ENCODE results near the gene GNA12. TPM values are rescaled to one million over a fixed set of nuclear protein-coding genes. Genes with fewer than 3 reads are reported as not detected.

Gene GNA12
- total and polyA plus RNA-seq, 2 experiments from 2014 or later, result 28.4 to 40.2 TPM

DNA sequence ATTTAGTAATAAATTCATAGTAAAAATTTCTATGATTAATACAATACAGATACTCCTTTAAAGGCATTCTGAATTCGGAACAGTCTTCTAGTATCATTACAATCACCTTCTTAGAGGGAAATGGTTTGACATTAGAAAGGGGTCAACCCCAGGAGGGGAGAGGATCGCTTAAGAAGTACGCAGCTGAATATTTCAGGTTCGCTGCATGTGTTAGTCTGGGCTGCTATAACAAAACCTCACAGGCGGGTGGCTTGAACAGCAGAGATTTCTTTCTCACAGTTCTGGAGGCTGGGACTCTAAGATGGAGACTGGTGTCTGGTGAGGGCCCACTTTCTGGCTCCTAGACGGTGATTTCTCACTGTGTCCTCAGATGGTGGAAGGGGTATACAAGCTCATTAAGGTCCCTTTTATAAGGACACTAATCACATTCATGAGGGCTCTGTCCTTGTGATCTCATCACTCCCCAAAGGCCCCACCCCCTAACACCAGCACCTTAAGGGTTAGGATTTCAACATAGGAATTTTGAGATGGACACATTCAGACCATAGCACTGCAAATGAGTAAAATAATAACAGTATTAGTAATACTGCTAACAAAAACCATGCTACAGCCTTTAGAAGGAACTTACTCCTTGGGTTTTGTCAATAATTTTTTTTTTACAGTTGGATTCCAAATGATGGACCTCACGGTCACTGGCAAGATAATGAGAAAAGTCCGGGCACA lies 34.0 kb downstream of the GNA12 start:
- Histone ChIP-seq H3K9me3 (ENCODE audit: low read depth) (no peaks in the 10 kb centered on the region), H3K9me2 (replicated peaks; ENCODE audit: insufficient read depth) (no peaks in the 10 kb centered on the region), H3K4me1 (ENCODE audit: insufficient read depth) (peaks cover 35% of the 10 kb centered on the region), H4K20me1 (ENCODE audit: insufficient read depth, poor library complexity, severe bottlenecking) (no peaks in the 10 kb centered on the region), H3K79me2 (peaks cover 94% of the 10 kb centered on the region), H2AFZ (no peak overlapping the region), H3K27me3 (no peaks in the 10 kb centered on the region), H3K36me3 (replicated peaks; ENCODE audit: insufficient read depth, low read depth) (no peaks in the 10 kb centered on the region), H3K27ac (no peak overlapping the region), H3K4me2 (no peak overlapping the region), H3K4me3 (no peak overlapping the region)
- TF ChIP-seq, protein P1, sequence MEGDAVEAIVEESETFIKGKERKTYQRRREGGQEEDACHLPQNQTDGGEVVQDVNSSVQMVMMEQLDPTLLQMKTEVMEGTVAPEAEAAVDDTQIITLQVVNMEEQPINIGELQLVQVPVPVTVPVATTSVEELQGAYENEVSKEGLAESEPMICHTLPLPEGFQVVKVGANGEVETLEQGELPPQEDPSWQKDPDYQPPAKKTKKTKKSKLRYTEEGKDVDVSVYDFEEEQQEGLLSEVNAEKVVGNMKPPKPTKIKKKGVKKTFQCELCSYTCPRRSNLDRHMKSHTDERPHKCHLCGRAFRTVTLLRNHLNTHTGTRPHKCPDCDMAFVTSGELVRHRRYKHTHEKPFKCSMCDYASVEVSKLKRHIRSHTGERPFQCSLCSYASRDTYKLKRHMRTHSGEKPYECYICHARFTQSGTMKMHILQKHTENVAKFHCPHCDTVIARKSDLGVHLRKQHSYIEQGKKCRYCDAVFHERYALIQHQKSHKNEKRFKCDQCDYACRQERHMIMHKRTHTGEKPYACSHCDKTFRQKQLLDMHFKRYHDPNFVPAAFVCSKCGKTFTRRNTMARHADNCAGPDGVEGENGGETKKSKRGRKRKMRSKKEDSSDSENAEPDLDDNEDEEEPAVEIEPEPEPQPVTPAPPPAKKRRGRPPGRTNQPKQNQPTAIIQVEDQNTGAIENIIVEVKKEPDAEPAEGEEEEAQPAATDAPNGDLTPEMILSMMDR (IDR thresholded peaks at IDR 0.05; ENCODE audit: poor library complexity), result no peak
- TF ChIP-seq EZH2phosphoT487 (IDR thresholded peaks at IDR 0.05; ENCODE audit: low read depth, severe bottlenecking, unreplicated experiment) (no peak), EZH2 (IDR thresholded peaks at IDR 0.05; ENCODE audit: borderline replicate concordance) (no peak)
- WGBS (ENCODE audit: low lambda C conversion rate, missing lambda C conversion rate), result 96% methylated on average over 8 of the region's 8 CpGs
- no peak for DNase-seq (ENCODE audit: low spot score)

GRCh38 chr7:2808891-2809665 lies 35.0 kb downstream of the GNA12 start:
- Histone ChIP-seq H3K27me3 (no peaks in the 10 kb centered on the region), H3K4me2 (no peak overlapping the region), H3K4me3 (no peak overlapping the region), H3K9me3 (ENCODE audit: low read depth) (no peaks in the 10 kb centered on the region), H3K9me2 (replicated peaks; ENCODE audit: insufficient read depth) (no peaks in the 10 kb centered on the region), H2AFZ (no peak overlapping the region), H4K20me1 (ENCODE audit: insufficient read depth, poor library complexity, severe bottlenecking) (no peaks in the 10 kb centered on the region), H3K79me2 (peaks cover 87% of the 10 kb centered on the region), H3K36me3 (replicated peaks; ENCODE audit: insufficient read depth, low read depth) (no peaks in the 10 kb centered on the region), H3K4me1 (ENCODE audit: insufficient read depth) (peaks cover 44% of the 10 kb centered on the region), H3K27ac (no peak overlapping the region)
- TF ChIP-seq EZH2 (IDR thresholded peaks at IDR 0.05; ENCODE audit: borderline replicate concordance), result no peak
- TF ChIP-seq EZH2phosphoT487 (IDR thresholded peaks at IDR 0.05; ENCODE audit: low read depth, severe bottlenecking, unreplicated experiment), result no peak
- TF ChIP-seq, protein P1 (IDR thresholded peaks at IDR 0.05; ENCODE audit: poor library complexity), result no peak
- DNase-seq (ENCODE audit: low spot score), result no peak
- 96% methylated on average over 15 of the region's 15 CpGs for WGBS (ENCODE audit: low lambda C conversion rate, missing lambda C conversion rate)

- Histone ChIP-seq H3K27me3 (no peaks in the 10 kb centered on the region), H3K9me3 (ENCODE audit: low read depth) (no peaks in the 10 kb centered on the region), H3K4me3 (no peak overlapping the region), H3K9me2 (replicated peaks; ENCODE audit: insufficient read depth) (no peaks in the 10 kb centered on the region), H3K4me2 (peak overlapping the region; percentile 54), H3K27ac (peak overlapping the region; percentile 26), H4K20me1 (ENCODE audit: insufficient read depth, poor library complexity, severe bottlenecking) (no peaks in the 10 kb centered on the region), H3K4me1 (ENCODE audit: insufficient read depth) (peaks cover 54% of the 10 kb centered on the region), H2AFZ (no peak overlapping the region), H3K79me2 (peaks cover 87% of the 10 kb centered on the region), H3K36me3 (replicated peaks; ENCODE audit: insufficient read depth, low read depth) (no peaks in the 10 kb centered on the region)
- no peak for TF ChIP-seq EZH2 (IDR thresholded peaks at IDR 0.05; ENCODE audit: borderline replicate concordance)
- no peak for TF ChIP-seq EZH2phosphoT487 (IDR thresholded peaks at IDR 0.05; ENCODE audit: low read depth, severe bottlenecking, unreplicated experiment)
- TF ChIP-seq, protein P1 (IDR thresholded peaks at IDR 0.05; ENCODE audit: poor library complexity), result no peak
- WGBS (ENCODE audit: low lambda C conversion rate, missing lambda C conversion rate), result 81% methylated on average over 21 of the region's 21 CpGs
- DNase-seq (ENCODE audit: low spot score), result no peak
These were observed 36.0 kb downstream of the GNA12 start for GRCh38 chr7:2807845-2808772.

Measured in hepatocyte (in vitro differentiated cells).